HepG2 (cell line): ENCODE measurements around the gene KRT16. TPM values are rescaled to one million over a fixed set of nuclear protein-coding genes. Genes with fewer than 3 reads are reported as not detected.

Source experiments
- ATAC-seq: fragments of 200-7000 bp; cut with Tn5 transposase; 3 replicates; pipeline ENCODE4 v1.9.1; 2020; ENCODE audit warnings: mild to moderate bottlenecking, moderate library complexity
- BruUV-seq: library from RNA; stranded (reverse); fragments of 400-500 nt; replicated peaks from 2 replicates; lab custom pipeline; 2021; lab: Mats Ljungman, UMichigan
- CTCF ChIA-PET: fragments of 300-600 bp; formaldehyde crosslinking; extraction: SDS; loops from one replicate; lab custom pipeline; 2021; ENCODE audit warnings: low total read pairs, inconsistent platforms, low intra/inter-chr PET ratio; lab: Yijun Ruan, JAX
- POLR2A ChIA-PET: fragments of 350-600 bp; sonication (Branson Sonifier 250); formaldehyde crosslinking; loops from one replicate; lab custom pipeline; 2020; ENCODE audit warnings: antibody characterized with exemption, inconsistent platforms; lab: Yijun Ruan, JAX
- DNase-seq: peaks from one replicate; pipeline ENCODE4 v3.0.0-alpha.2; 2015; ENCODE audit warnings: low spot score
- FAIRE-seq: peaks from 3 replicates; lab custom pipeline; 2011; peaks lifted over from hg19 to GRCh38; lab: Jason Lieb, UNC
- H2AFZ ChIP-seq: one replicate; pipeline ENCODE4 v1.6.1; 2011; ENCODE audit warnings: low read length, inconsistent platforms
- H3K27ac ChIP-seq: fragments of 300-600 bp; 3 replicates; pipeline ENCODE4 v1.8.0; 2011; ENCODE audit warnings: mixed run types, mild to moderate bottlenecking, mixed read lengths, low read length, inconsistent platforms; ENCODE audit not compliant: insufficient read depth; ENCODE audit errors: extremely low read length
- H3K27me3 ChIP-seq, 2 experiments: fragments of 200-600 bp in 1 of 2; 2 replicates in 1 of 2; 3 replicates in 1 of 2; pipeline versions ENCODE4 v1.6.0 to v1.8.0; 2011; ENCODE audit warnings: low read length in 2 of 2, mild to moderate bottlenecking in 2 of 2, moderate library complexity in 2 of 2, inconsistent platforms in 1 of 2; ENCODE audit not compliant: insufficient read depth in 2 of 2, control insufficient read depth in 1 of 2
- H3K36me3 ChIP-seq, 2 experiments: fragments of 200-600 bp in 1 of 2; replicated peaks in 1 of 2; 2 replicates in 1 of 2; 3 replicates in 1 of 2; pipeline versions ENCODE4 v1.5.1 to v1.8.0; 2011; ENCODE audit warnings: low read length in 2 of 2, inconsistent platforms in 1 of 2; ENCODE audit not compliant: insufficient read depth in 2 of 2, control insufficient read depth in 1 of 2
- H3K4me1 ChIP-seq: 2 replicates; pipeline ENCODE4 v1.5.1; 2012; ENCODE audit warnings: low read length, inconsistent platforms; ENCODE audit not compliant: insufficient read depth
- H3K4me2 ChIP-seq: 2 replicates; pipeline ENCODE4 v1.6.0; 2011; ENCODE audit warnings: low read depth, low read length, inconsistent platforms
- H3K4me3 ChIP-seq, 3 experiments: fragments of 200-600 bp in 1 of 3; sonication (generic), shearing (Covaris generic) in 1 of 3; replicated peaks in 1 of 3; 2 replicates each; pipeline ENCODE4 v1.5.1; 2011 to 2016; ENCODE audit warnings: low read length in 3 of 3, inconsistent platforms in 2 of 3, low read depth in 2 of 3, mild to moderate bottlenecking in 2 of 3, control low read depth in 1 of 3, mixed read lengths in 1 of 3; ENCODE audit not compliant: insufficient read depth in 1 of 3
- H3K79me2 ChIP-seq: one replicate; pipeline ENCODE4 v1.6.1; 2011; ENCODE audit warnings: low read length, inconsistent platforms; ENCODE audit not compliant: insufficient read depth
- H3K9ac ChIP-seq: 2 replicates; pipeline ENCODE4 v1.6.0; 2011; ENCODE audit warnings: mild to moderate bottlenecking, low read depth, low read length, inconsistent platforms; ENCODE audit not compliant: insufficient read depth
- H3K9me3 ChIP-seq: 2 replicates; pipeline ENCODE4 v1.5.1; 2012; ENCODE audit warnings: mild to moderate bottlenecking, low read length
- H4K20me1 ChIP-seq: 2 replicates; pipeline ENCODE4 v1.6.0; 2011; ENCODE audit warnings: inconsistent platforms, mild to moderate bottlenecking, low read length, moderate library complexity; ENCODE audit not compliant: insufficient read depth
- CCAR2 ChIP-seq: fragments of 200-400 bp; formaldehyde crosslinking; optimal IDR thresholded peaks from 2 replicates; pipeline ENCODE3; 2018; ENCODE audit warnings: low read depth, mild to moderate bottlenecking, low read length, moderate library complexity
- EED ChIP-seq: sonication (generic); formaldehyde crosslinking; IDR thresholded peaks from 2 replicates; pipeline ENCODE4 v1.5.0; 2020; ENCODE audit warnings: mild to moderate bottlenecking, missing genetic modification reagents
- FOSL1 ChIP-seq: sonication (generic); formaldehyde crosslinking; IDR thresholded peaks from 2 replicates; pipeline ENCODE4 v1.9.0; 2021; ENCODE audit warnings: missing genetic modification reagents, borderline replicate concordance
- GRHL1 ChIP-seq: sonication (generic); formaldehyde crosslinking; conservative IDR thresholded peaks from 2 replicates; pipeline ENCODE4 v1.8.0; 2022; ENCODE audit warnings: missing genetic modification reagents
- KLF12 ChIP-seq: sonication (generic); formaldehyde crosslinking; IDR thresholded peaks from 2 replicates; pipeline ENCODE4 v1.4.0; 2020; ENCODE audit warnings: missing genetic modification reagents, borderline replicate concordance
- MNT ChIP-seq: fragments of 450-650 bp; IDR thresholded peaks from 2 replicates; pipeline ENCODE4 v1.6.1; 2016
- MTERF4 ChIP-seq: sonication (generic); formaldehyde crosslinking; IDR thresholded peaks from 2 replicates; pipeline ENCODE4 v1.8.0; 2023; ENCODE audit warnings: mild to moderate bottlenecking, missing genetic modification reagents
- MYC ChIP-seq: sonication (generic); formaldehyde crosslinking; IDR thresholded peaks from 2 replicates; pipeline ENCODE4 v1.9.0; 2021; ENCODE audit warnings: missing genetic modification reagents, borderline replicate concordance
- NR1H2 ChIP-seq: sonication (generic); formaldehyde crosslinking; IDR thresholded peaks from 2 replicates; pipeline ENCODE4 v1.8.1; 2022; ENCODE audit warnings: low read depth, missing genetic modification reagents, borderline replicate concordance
- PAWR ChIP-seq: sonication (generic); formaldehyde crosslinking; IDR thresholded peaks from 2 replicates; pipeline ENCODE4 v1.4.0; 2020; ENCODE audit warnings: missing genetic modification reagents, mild to moderate bottlenecking, borderline replicate concordance
- PHF5A ChIP-seq: IDR thresholded peaks from one replicate; pipeline ENCODE4 v1.6.1; 2018; ENCODE audit warnings: low read depth, missing genetic modification reagents; ENCODE audit not compliant: unreplicated experiment
- RBFOX2 ChIP-seq: fragments of 200-400 bp; formaldehyde crosslinking; IDR thresholded peaks from 2 replicates; pipeline ENCODE4 v1.6.1; 2017; ENCODE audit warnings: low read depth, mild to moderate bottlenecking, low read length
- STAT6 ChIP-seq: sonication (generic); formaldehyde crosslinking; IDR thresholded peaks from 2 replicates; pipeline ENCODE4 v1.4.0; 2020; ENCODE audit warnings: missing genetic modification reagents, mild to moderate bottlenecking, borderline replicate concordance
- TSC22D2 ChIP-seq: sonication (generic); formaldehyde crosslinking; IDR thresholded peaks from 2 replicates; pipeline ENCODE4 v1.5.1; 2020; ENCODE audit warnings: missing genetic modification reagents, mild to moderate bottlenecking, borderline replicate concordance
- ZBTB20 ChIP-seq: sonication (generic); formaldehyde crosslinking; IDR thresholded peaks from 2 replicates; pipeline ENCODE4 v1.8.1; 2023; ENCODE audit warnings: missing genetic modification reagents, low read depth, mild to moderate bottlenecking, borderline replicate concordance
- ZBTB7A ChIP-seq: sonication (generic); formaldehyde crosslinking; IDR thresholded peaks from 2 replicates; pipeline ENCODE4 v1.8.0; 2022; ENCODE audit warnings: mild to moderate bottlenecking, missing genetic modification reagents
- ZNF614 ChIP-seq: IDR thresholded peaks from 2 replicates; pipeline ENCODE4 v1.6.1; 2018; ENCODE audit warnings: missing biosample characterization, missing genetic modification reagents, inconsistent platforms, borderline replicate concordance
- WGBS: methylation state at CpG from one replicate; pipeline ENCODE4 v1.1.6; 2017; ENCODE audit warnings: low lambda C conversion rate; 5-methylcytosine and 5-hydroxymethylcytosine counted together
- in situ Hi-C: cut with HindIII; loops from 2 replicates; pipeline ENCODE4 v1.10.0; 2017; ENCODE audit warnings: low pct_unique_long_range_greater_than_20kb; ENCODE audit not compliant: extremely low pct_ligation_motif_present
- intact Hi-C: fragments of 100-400 bp; cut with micrococcal nuclease; formaldehyde crosslinking; loops from one replicate; pipeline ENCODE4 v1.10.0; 2022; ENCODE audit not compliant: unreplicated experiment
- polyA plus RNA-seq, 8 experiments: library from polyadenylated mRNA; depleted of rRNA in 3 of 8; stranded (reverse) in 7 of 8; unstranded in 1 of 8; fragments of >200 nt; fragmentation: Illumina TruSeq in 4 of 8; extraction: Trizol in 4 of 8; gene quantifications; 2 replicates each; pipeline versions ENCODE4 v1.2.1 to v1.2.3, GENCODE V29; 2011 to 2016; ENCODE audit warnings: low read depth in 4 of 8, missing spikeins in 1 of 8, mixed read lengths in 1 of 8; ENCODE audit not compliant: insufficient read depth in 1 of 8
- total RNA-seq, 5 experiments: library from RNA; depleted of rRNA; stranded (reverse); fragments of >200 nt; fragmentation: Illumina TruSeq; extraction: Trizol; gene quantifications; 2 replicates each; pipeline ENCODE4 v1.2.3, GENCODE V29; 2016; ENCODE audit warnings: low read depth in 1 of 5

Gene KRT16
- total and polyA plus RNA-seq, 2 of the 13 experiments (the other 11 are each of a cell fraction or from before 2014, with no cell fraction given): not detected

GRCh38 chr17:41647940-41648410 lies 35.4 kb upstream of the KRT16 start:
- no peaks in the 10 kb centered on the region for H3K9me3 ChIP-seq
- FAIRE-seq (peak; percentile 48), DNase-seq (peak; percentile 69), ATAC-seq (peak; percentile 87)
- peak overlapping the region; percentile 89 for H3K4me2 ChIP-seq
- no peaks in the 10 kb centered on the region for H3K79me2 ChIP-seq
- no TSS peak for BruUV-seq
- no peaks in the 10 kb centered on the region for H4K20me1 ChIP-seq
- H3K27me3 ChIP-seq: peaks cover 4 to 24% of the 10 kb centered on the region in 2 experiments; a peak in 4 of 5 replicates
- ChIA-PET CTCF (interaction anchor here (1.0 to 11.1 kb wide), 13 partner anchors 11 to 845 kb away, joined by 3 to 242 read pairs (median 6); no protein-coding TSS in a partner anchor), POLR2A (interaction anchor here (1.1 kb wide), 2 partner anchors 15 to 40 kb away, joined by 4 to 7 read pairs; partner anchors contain the start of gene EIF1)
- H3K9ac ChIP-seq: no peak overlapping the region
- peak overlapping the region in 1 of 3 experiments; percentile 66; a peak in 2 of 6 replicates for H3K4me3 ChIP-seq
- in situ Hi-C loops: no loop called here
- 6% methylated on average over 9 of the region's 22 CpGs for WGBS
- no peaks in the 10 kb centered on the region for H3K36me3 ChIP-seq
- H2AFZ ChIP-seq: no peak overlapping the region
- intact Hi-C loops: loop anchor here (1.0 to 10.0 kb wide), 5 partner anchors 14 to 846 kb away; partner anchors contain the start of gene KRT9
- peaks cover 33% of the 10 kb centered on the region for H3K4me1 ChIP-seq
- no peak overlapping the region for H3K27ac ChIP-seq
- TF ChIP-seq TSC22D2 (CRISPR knock-in tag) (0 out of 2 replicates have a peak, but pooled peaks have one; percentile 71), NR1H2 (no peak), MNT (no peak), MTERF4 (CRISPR knock-in tag) (no peak), ZBTB7A (peak; percentile 16; the same call in 1 of the 2 replicates), CCAR2 (no peak), ZBTB20 (CRISPR knock-in tag) (peak; percentile 39; the same call in 1 of the 2 replicates), KLF12 (CRISPR knock-in tag) (no peak), PAWR (CRISPR knock-in tag) (no peak), ZNF614 (CRISPR knock-in tag) (peak; percentile 34; the same call in 1 of the 2 replicates), RBFOX2 (no peak), MYC (CRISPR knock-in tag) (no peak; the same call in 1 of the 2 replicates), FOSL1 (CRISPR knock-in tag) (no peak), STAT6 (no peak), EED (CRISPR knock-in tag) (no peak), PHF5A (no peak), GRHL1 (CRISPR knock-in tag) (no peak)
